B cell (primary cell): ENCODE data around the gene HSPA12B. TPM values are rescaled to one million over a fixed set of nuclear protein-coding genes. Genes with fewer than 3 reads are reported as not detected.

Experiments
- ATAC-seq: fragments of 200-7000 bp; cut with Tn5 transposase; one replicate; pipeline ENCODE4 v1.10.0; 2021; ENCODE audit warnings: low read depth, mild to moderate bottlenecking, moderate number of reproducible peaks, moderate library complexity
- CTCF ChIA-PET: fragments of 350-600 bp; sonication (Branson Sonifier 250); formaldehyde crosslinking; loops from one replicate; lab custom pipeline; 2021; ENCODE audit warnings: antibody characterized with exemption, inconsistent platforms; lab: Charles Lee
- POLR2A ChIA-PET: fragments of 350-600 bp; sonication (Branson Sonifier 250); formaldehyde crosslinking; loops from one replicate; lab custom pipeline; 2021; ENCODE audit warnings: antibody characterized with exemption; lab: Charles Lee
- DNase-seq: peaks from one replicate; pipeline ENCODE4 v3.0.0; 2013
- H2AFZ ChIP-seq: 2 replicates; pipeline ENCODE4 v1.6.1; 2012; ENCODE audit warnings: mild to moderate bottlenecking, low read depth, low read length; ENCODE audit not compliant: insufficient read depth, poor library complexity, severe bottlenecking
- H3K27ac ChIP-seq, 2 donors: 1 replicate in 1 of 2; 2 replicates in 1 of 2; pipeline ENCODE4 v1.5.1; 2012 to 2013; ENCODE audit warnings: low read length in 2 of 2, mild to moderate bottlenecking in 2 of 2, moderate library complexity in 1 of 2
- H3K27me3 ChIP-seq, 4 experiments: fragments of 200-600 bp in 1 of 4; sonication (generic) in 1 of 4; replicated peaks in 1 of 4; 1 replicate in 2 of 4; 2 replicates in 2 of 4; pipeline versions ENCODE4 v1.6.1 to v1.7.0; 2013 to 2016; ENCODE audit warnings: low read length in 3 of 4, mild to moderate bottlenecking in 2 of 4, mixed read lengths in 1 of 4, moderate library complexity in 1 of 4; ENCODE audit not compliant: insufficient read depth in 4 of 4, control insufficient read depth in 3 of 4; ENCODE audit errors: control extremely low read depth in 1 of 4
- H3K36me3 ChIP-seq, 2 experiments: replicated peaks in 1 of 2; 1 replicate in 1 of 2; 2 replicates in 1 of 2; pipeline versions ENCODE4 v1.6.1 to v1.7.1; 2013; ENCODE audit warnings: low read length in 1 of 2; ENCODE audit not compliant: insufficient read depth in 2 of 2, control insufficient read depth in 1 of 2; ENCODE audit errors: control extremely low read depth in 1 of 2, extremely low read depth in 1 of 2
- H3K4me1 ChIP-seq, 2 donors: fragments of 200-600 bp in 1 of 2; sonication (generic) in 1 of 2; 1 replicate in 1 of 2; 2 replicates in 1 of 2; pipeline versions ENCODE4 v1.5.1 to v1.6.1; 2013 to 2017; ENCODE audit warnings: low read length in 2 of 2; ENCODE audit not compliant: control insufficient read depth in 2 of 2, insufficient read depth in 2 of 2
- H3K4me2 ChIP-seq: replicated peaks from 2 replicates; pipeline ENCODE3; 2012; ENCODE audit warnings: mild to moderate bottlenecking, low read depth, low read length; ENCODE audit not compliant: poor library complexity, severe bottlenecking
- H3K4me3 ChIP-seq, 5 experiments: fragments of 200-600 bp in 1 of 5; sonication (generic) in 1 of 5; 1 replicate in 3 of 5; 2 replicates in 2 of 5; pipeline versions ENCODE4 v1.5.1 to v1.7.0; 2011 to 2016; ENCODE audit warnings: low read length in 4 of 5, mild to moderate bottlenecking in 4 of 5, low read depth in 2 of 5, control low read depth in 1 of 5, moderate library complexity in 1 of 5; ENCODE audit not compliant: insufficient read depth in 1 of 5; ENCODE audit errors: control extremely low read depth in 1 of 5, extremely low read depth in 1 of 5
- H3K79me2 ChIP-seq: fragments of 200-600 bp; sonication (generic); one replicate; pipeline ENCODE4 v1.6.0; 2016; ENCODE audit warnings: low read length; ENCODE audit not compliant: control insufficient read depth, insufficient read depth
- H3K9ac ChIP-seq: fragments of 200-600 bp; sonication (generic); 2 replicates; pipeline ENCODE4 v1.6.1; 2017; ENCODE audit warnings: mild to moderate bottlenecking, low read length, moderate library complexity
- H3K9me3 ChIP-seq, 3 donors: one replicate each; pipeline versions ENCODE4 v1.6.1 to v1.7.1; 2013; ENCODE audit warnings: low read length in 2 of 3; ENCODE audit not compliant: control insufficient read depth in 2 of 3, insufficient read depth in 1 of 3; ENCODE audit errors: control extremely low read depth in 1 of 3
- H4K20me1 ChIP-seq: 2 replicates; pipeline ENCODE4 v1.6.0; 2012; ENCODE audit warnings: mild to moderate bottlenecking, low read length; ENCODE audit not compliant: insufficient read depth, control insufficient read depth, poor library complexity, severe bottlenecking
- H3K27ac Mint-ChIP-seq: one replicate; pipeline ENCODE4 v1.8.0; 2021; ENCODE audit warnings: mixed read lengths
- H3K27me3 Mint-ChIP-seq: one replicate; pipeline ENCODE4 v1.8.0; 2021; ENCODE audit warnings: mixed read lengths
- H3K4me1 Mint-ChIP-seq: one replicate; pipeline ENCODE4 v1.8.0; 2021; ENCODE audit warnings: mixed read lengths
- H3K4me3 Mint-ChIP-seq: one replicate; pipeline ENCODE4 v1.8.0; 2021; ENCODE audit warnings: mixed read lengths
- H3K9me3 Mint-ChIP-seq: one replicate; pipeline ENCODE4 v1.8.0; 2022; ENCODE audit warnings: mixed read lengths; ENCODE audit not compliant: insufficient read depth
- EZH2 ChIP-seq: IDR thresholded peaks from 2 replicates; pipeline ENCODE4 v1.6.1; 2012; ENCODE audit warnings: borderline replicate concordance, low read depth, mild to moderate bottlenecking, moderate library complexity, low read length; ENCODE audit not compliant: insufficient read depth, poor library complexity, severe bottlenecking
- WGBS: methylation state at CpG from one replicate; pipeline ENCODE4 v1.1.5; 2013; ENCODE audit warnings: missing lambda C conversion rate; ENCODE audit not compliant: insufficient coverage; 5-methylcytosine and 5-hydroxymethylcytosine counted together
- intact Hi-C: fragments of 100-400 bp; cut with micrococcal nuclease; formaldehyde crosslinking; loops from one replicate; pipeline ENCODE4 v1.10.0; 2022
- polyA plus RNA-seq: library from polyadenylated mRNA; depleted of rRNA; stranded (reverse); fragments of >200 nt; gene quantifications from 2 replicates; pipeline ENCODE4 v1.2.3, GENCODE V29; 2012
- total RNA-seq, 2 donors: library from RNA; stranded (reverse); fragments of 120-200 nt in 1 of 2; gene quantifications; 1 replicate in 1 of 2; 2 replicates in 1 of 2; pipeline versions ENCODE4 v1.2.3 to v1.2.4, GENCODE V29; 2013 to 2022
- TF ChIP-seq, protein P1 (sequence below): fragments of 200-600 bp; IDR thresholded peaks from one replicate; pipeline ENCODE4 v1.8.0; 2022; ENCODE audit warnings: antibody characterized with exemption, mild to moderate bottlenecking

HSPA12B gene
- total and polyA plus RNA-seq, 2 donors (not counting 1 experiment from before 2014, with no cell fraction given): not detected

DNA sequence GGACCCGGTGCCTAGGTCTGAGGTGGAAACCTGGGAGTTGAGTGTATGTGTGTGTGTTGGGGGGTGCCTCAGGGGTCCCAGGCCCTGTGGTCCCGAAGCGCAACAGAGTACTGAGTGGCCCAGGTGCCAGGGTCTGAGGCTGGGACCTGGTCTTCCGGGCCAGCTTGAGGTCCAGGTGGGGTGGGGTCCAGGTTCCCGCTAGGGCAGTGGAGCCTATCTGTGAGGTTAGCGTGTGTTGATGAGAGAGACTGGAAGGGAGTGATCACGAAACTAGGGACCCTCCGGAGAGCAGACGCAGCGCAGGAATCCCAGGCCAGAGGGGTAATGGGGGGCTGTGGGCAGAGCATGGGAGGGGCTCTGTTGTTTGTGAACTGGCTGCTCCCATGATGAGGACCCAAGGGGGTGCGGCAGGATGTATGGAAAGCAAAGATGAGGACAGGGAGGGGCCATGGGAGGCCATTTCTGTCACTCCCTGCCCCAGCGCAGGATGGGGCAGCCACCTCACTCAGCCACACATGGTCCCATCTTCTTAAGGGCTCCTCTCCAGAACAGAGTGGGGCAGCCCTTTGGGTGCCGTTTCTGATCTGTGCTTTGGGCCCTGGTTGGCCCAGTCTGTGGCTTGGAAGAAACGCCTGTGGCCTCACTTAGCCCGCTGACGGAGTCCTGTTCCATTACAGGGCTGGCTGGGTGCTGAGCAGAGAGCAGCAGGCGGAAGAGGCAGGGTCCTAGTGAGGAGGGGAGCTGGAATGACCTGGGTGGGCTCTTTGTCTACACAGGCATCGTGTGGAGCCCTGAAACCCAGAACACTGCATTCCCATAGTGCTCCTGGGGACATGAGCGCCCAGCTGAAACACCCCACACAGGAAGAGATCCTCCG lies 872 bp downstream of the HSPA12B start:
- intact Hi-C loops: no loop called here
- Histone ChIP-seq H3K4me3 (no peak overlapping the region), H3K9ac (no peak overlapping the region), H3K4me2 (no peak overlapping the region), H3K27me3 (peaks cover 0 to 28% (median 8%) of the 10 kb centered on the region in 4 experiments), H3K4me1 (no peaks in the 10 kb centered on the region), H3K36me3 (no peaks in the 10 kb centered on the region), H3K27ac (no peak overlapping the region), H3K79me2 (no peaks in the 10 kb centered on the region), H4K20me1 (no peaks in the 10 kb centered on the region), H3K9me3 (no peaks in the 10 kb centered on the region), H2AFZ (no peak overlapping the region)
- Mint-ChIP-seq H3K9me3 (no peaks in the 10 kb centered on the region), H3K4me3 (no peak overlapping the region), H3K4me1 (peaks cover 5% of the 10 kb centered on the region), H3K27ac (no peak overlapping the region), H3K27me3 (peaks cover 47% of the 10 kb centered on the region)
- POLR2A ChIA-PET: no interaction called here
- ATAC-seq: no peak
- DNase-seq: no peak
- TF ChIP-seq, protein P1, sequence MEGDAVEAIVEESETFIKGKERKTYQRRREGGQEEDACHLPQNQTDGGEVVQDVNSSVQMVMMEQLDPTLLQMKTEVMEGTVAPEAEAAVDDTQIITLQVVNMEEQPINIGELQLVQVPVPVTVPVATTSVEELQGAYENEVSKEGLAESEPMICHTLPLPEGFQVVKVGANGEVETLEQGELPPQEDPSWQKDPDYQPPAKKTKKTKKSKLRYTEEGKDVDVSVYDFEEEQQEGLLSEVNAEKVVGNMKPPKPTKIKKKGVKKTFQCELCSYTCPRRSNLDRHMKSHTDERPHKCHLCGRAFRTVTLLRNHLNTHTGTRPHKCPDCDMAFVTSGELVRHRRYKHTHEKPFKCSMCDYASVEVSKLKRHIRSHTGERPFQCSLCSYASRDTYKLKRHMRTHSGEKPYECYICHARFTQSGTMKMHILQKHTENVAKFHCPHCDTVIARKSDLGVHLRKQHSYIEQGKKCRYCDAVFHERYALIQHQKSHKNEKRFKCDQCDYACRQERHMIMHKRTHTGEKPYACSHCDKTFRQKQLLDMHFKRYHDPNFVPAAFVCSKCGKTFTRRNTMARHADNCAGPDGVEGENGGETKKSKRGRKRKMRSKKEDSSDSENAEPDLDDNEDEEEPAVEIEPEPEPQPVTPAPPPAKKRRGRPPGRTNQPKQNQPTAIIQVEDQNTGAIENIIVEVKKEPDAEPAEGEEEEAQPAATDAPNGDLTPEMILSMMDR: no peak
- no peak for TF ChIP-seq EZH2
- WGBS: 94% methylated on average over 16 of the region's 20 CpGs
- CTCF ChIA-PET: no interaction called here
